ENCODE measurements around the gene CETN1.

The CETN1 gene

GRCh38 chr18:549967-550366 lies 30.2 kb upstream of the CETN1 start:
- ChIA-PET POLR2A (no interaction called here), CTCF (no interaction called here)
- TF ChIP-seq NFRKB (IDR thresholded peaks at IDR 0.05) (no peak), HDGF (IDR thresholded peaks at IDR 0.05; ENCODE audit: borderline replicate concordance) (no peak), L3MBTL2 (conservative IDR thresholded peaks at IDR 0.05) (no peak), FOXK2 (IDR thresholded peaks at IDR 0.05) (no peak), CTBP1 (IDR thresholded peaks at IDR 0.05; ENCODE audit: borderline replicate concordance) (no peak), SP1 (IDR thresholded peaks at IDR 0.05) (no peak), ELF4 (IDR thresholded peaks at IDR 0.05) (no peak), FOXM1 (IDR thresholded peaks at IDR 0.05; ENCODE audit: borderline replicate concordance) (no peak), LEF1 (IDR thresholded peaks at IDR 0.05; ENCODE audit: borderline replicate concordance) (no peak), TARDBP (IDR thresholded peaks at IDR 0.05) (no peak), FOXA1 (IDR thresholded peaks at IDR 0.05) (no peak), ZNF384 (IDR thresholded peaks at IDR 0.05) (no peak), BHLHE40 (IDR thresholded peaks at IDR 0.05; ENCODE audit: borderline replicate concordance) (no peak), SUZ12 (IDR thresholded peaks at IDR 0.05) (no peak), ARNT (IDR thresholded peaks at IDR 0.05) (no peak)
- TF ChIP-seq, protein P1, sequence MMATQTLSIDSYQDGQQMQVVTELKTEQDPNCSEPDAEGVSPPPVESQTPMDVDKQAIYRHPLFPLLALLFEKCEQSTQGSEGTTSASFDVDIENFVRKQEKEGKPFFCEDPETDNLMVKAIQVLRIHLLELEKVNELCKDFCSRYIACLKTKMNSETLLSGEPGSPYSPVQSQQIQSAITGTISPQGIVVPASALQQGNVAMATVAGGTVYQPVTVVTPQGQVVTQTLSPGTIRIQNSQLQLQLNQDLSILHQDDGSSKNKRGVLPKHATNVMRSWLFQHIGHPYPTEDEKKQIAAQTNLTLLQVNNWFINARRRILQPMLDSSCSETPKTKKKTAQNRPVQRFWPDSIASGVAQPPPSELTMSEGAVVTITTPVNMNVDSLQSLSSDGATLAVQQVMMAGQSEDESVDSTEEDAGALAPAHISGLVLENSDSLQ (IDR thresholded peaks at IDR 0.05): no peak
- DNase-seq (ENCODE audit: extremely low spot score): no peak

DNA sequence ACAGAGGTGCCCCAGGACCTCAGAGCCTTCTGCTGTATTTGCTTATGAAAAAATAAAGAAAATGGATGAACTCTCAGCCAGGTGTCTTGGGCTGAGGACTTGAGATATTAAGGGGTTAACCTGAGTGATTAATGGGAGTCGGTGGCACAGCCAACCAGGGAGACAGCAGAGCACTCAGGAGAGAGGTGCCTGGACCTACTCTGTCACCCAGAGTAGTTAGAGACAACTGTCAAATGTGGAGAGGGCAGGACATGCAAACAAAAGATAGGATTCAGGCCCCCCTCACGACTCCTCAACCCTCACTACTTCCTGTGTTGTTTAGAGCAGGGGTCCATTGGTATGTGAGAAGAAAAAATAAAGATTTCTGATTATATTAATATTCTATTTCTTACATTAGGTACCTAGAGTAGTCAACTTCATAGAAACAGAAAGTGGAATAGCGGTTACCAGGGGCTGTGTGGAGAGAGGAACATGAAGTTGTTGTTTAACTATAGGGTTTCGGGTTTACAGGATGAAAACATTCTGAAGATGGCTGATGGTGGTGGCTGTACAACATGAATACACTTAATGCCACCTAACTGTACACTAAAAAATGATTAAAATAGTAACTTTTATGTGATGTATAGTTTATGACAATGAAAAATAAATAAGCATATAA lies 28.6 kb upstream of the CETN1 start:
- CTCF ChIA-PET: no interaction called here
- DNase-seq (ENCODE audit: extremely low spot score): no peak
- TF ChIP-seq BHLHE40 (IDR thresholded peaks at IDR 0.05; ENCODE audit: borderline replicate concordance) (no peak), TARDBP (IDR thresholded peaks at IDR 0.05) (no peak), L3MBTL2 (conservative IDR thresholded peaks at IDR 0.05) (no peak), SP1 (IDR thresholded peaks at IDR 0.05) (no peak), ARNT (IDR thresholded peaks at IDR 0.05) (no peak), HDGF (IDR thresholded peaks at IDR 0.05; ENCODE audit: borderline replicate concordance) (no peak), SUZ12 (IDR thresholded peaks at IDR 0.05) (no peak), ELF4 (IDR thresholded peaks at IDR 0.05) (no peak), FOXM1 (IDR thresholded peaks at IDR 0.05; ENCODE audit: borderline replicate concordance) (no peak), NFRKB (IDR thresholded peaks at IDR 0.05) (no peak)
- POLR2A ChIA-PET: no interaction called here

DNA sequence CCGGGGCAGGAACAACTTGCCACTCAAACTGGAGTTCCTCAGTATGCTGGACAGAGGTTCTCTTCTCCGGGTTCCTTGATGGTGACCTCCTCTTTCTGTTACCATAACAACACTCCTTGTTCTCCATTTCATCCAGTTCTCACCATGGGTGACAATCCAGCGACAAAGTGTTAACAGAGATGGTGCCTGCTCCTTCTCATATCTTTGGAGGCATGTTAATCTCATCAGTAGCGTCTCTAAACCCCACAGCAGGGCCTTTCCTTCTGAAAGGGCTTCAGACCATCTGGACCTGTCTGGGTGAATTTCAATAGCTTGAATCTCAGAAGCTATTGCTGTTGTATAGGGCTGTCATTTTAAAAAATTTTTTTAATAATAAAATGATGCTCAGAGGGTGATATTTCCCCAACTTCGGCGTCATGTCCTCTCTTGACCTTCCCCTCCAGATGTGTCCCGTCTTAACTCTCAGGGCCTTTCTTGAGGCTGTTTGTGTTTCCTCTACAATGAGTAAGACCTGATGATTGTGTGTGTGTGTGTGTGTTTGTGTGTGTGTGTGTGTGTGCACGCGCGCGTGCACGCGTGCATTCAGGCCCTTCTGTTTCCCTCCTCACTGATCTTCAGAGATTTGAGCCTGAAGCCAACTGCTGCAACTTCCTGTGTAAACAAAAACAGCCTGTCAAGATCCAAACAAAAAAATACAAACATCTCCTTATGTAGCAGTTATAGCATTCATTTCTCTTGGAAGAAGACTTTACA lies 24.3 kb upstream of the CETN1 start:
- DNase-seq (ENCODE audit: extremely low spot score): no peak
- TF ChIP-seq FOXA1 (IDR thresholded peaks at IDR 0.05): no peak
- TF ChIP-seq SUZ12 (IDR thresholded peaks at IDR 0.05): no peak
- TF ChIP-seq HDGF (IDR thresholded peaks at IDR 0.05; ENCODE audit: borderline replicate concordance): no peak
- no peak for TF ChIP-seq SP1 (IDR thresholded peaks at IDR 0.05)
- no peak for TF ChIP-seq FOXK2 (IDR thresholded peaks at IDR 0.05)
- ChIA-PET CTCF (no interaction called here), POLR2A (no interaction called here)

GRCh38 chr18:564708-565561 lies 15.2 kb upstream of the CETN1 start:
- no peak for TF ChIP-seq ARNT (IDR thresholded peaks at IDR 0.05)
- TF ChIP-seq SUZ12 (IDR thresholded peaks at IDR 0.05): no peak
- TF ChIP-seq, protein P1 (IDR thresholded peaks at IDR 0.05): no peak
- no peak for TF ChIP-seq BHLHE40 (IDR thresholded peaks at IDR 0.05; ENCODE audit: borderline replicate concordance)
- no peak for TF ChIP-seq FOXM1 (IDR thresholded peaks at IDR 0.05; ENCODE audit: borderline replicate concordance)
- no peak for TF ChIP-seq FOXA1 (IDR thresholded peaks at IDR 0.05)
- no peak for TF ChIP-seq CTBP1 (IDR thresholded peaks at IDR 0.05; ENCODE audit: borderline replicate concordance)
- TF ChIP-seq L3MBTL2 (conservative IDR thresholded peaks at IDR 0.05): no peak
- TF ChIP-seq NFRKB (IDR thresholded peaks at IDR 0.05): no peak
- TF ChIP-seq HDGF (IDR thresholded peaks at IDR 0.05; ENCODE audit: borderline replicate concordance): no peak
- no peak for TF ChIP-seq FOXK2 (IDR thresholded peaks at IDR 0.05)
- no peak for TF ChIP-seq SP1 (IDR thresholded peaks at IDR 0.05)
- no peak for TF ChIP-seq ELF4 (IDR thresholded peaks at IDR 0.05)
- TF ChIP-seq LEF1 (IDR thresholded peaks at IDR 0.05; ENCODE audit: borderline replicate concordance): no peak
- TF ChIP-seq ZNF384 (IDR thresholded peaks at IDR 0.05): no peak
- TF ChIP-seq TARDBP (IDR thresholded peaks at IDR 0.05): no peak
- no peak for DNase-seq (ENCODE audit: extremely low spot score)
- ChIA-PET CTCF (no interaction called here), POLR2A (no interaction called here)

- TF ChIP-seq FOXA1 (IDR thresholded peaks at IDR 0.05) (no peak), HDGF (IDR thresholded peaks at IDR 0.05; ENCODE audit: borderline replicate concordance) (no peak), TARDBP (IDR thresholded peaks at IDR 0.05) (no peak), L3MBTL2 (conservative IDR thresholded peaks at IDR 0.05) (no peak), BHLHE40 (IDR thresholded peaks at IDR 0.05; ENCODE audit: borderline replicate concordance) (no peak), NFRKB (IDR thresholded peaks at IDR 0.05) (no peak), ELF4 (IDR thresholded peaks at IDR 0.05) (no peak), SUZ12 (IDR thresholded peaks at IDR 0.05) (no peak), LEF1 (IDR thresholded peaks at IDR 0.05; ENCODE audit: borderline replicate concordance) (no peak), ZNF384 (IDR thresholded peaks at IDR 0.05) (no peak), FOXK2 (IDR thresholded peaks at IDR 0.05) (no peak), FOXM1 (IDR thresholded peaks at IDR 0.05; ENCODE audit: borderline replicate concordance) (no peak), ARNT (IDR thresholded peaks at IDR 0.05) (no peak), SP1 (IDR thresholded peaks at IDR 0.05) (no peak)
- TF ChIP-seq, protein P1 (IDR thresholded peaks at IDR 0.05): no peak
- ChIA-PET CTCF (no interaction called here), POLR2A (no interaction called here)
- no peak for DNase-seq (ENCODE audit: extremely low spot score)
Observed at GRCh38 chr18:565562-566061, 14.6 kb upstream of the CETN1 start.

All from HEK293T (cell line).